ENCODE measurements around the gene RHEBL1.

DNA sequence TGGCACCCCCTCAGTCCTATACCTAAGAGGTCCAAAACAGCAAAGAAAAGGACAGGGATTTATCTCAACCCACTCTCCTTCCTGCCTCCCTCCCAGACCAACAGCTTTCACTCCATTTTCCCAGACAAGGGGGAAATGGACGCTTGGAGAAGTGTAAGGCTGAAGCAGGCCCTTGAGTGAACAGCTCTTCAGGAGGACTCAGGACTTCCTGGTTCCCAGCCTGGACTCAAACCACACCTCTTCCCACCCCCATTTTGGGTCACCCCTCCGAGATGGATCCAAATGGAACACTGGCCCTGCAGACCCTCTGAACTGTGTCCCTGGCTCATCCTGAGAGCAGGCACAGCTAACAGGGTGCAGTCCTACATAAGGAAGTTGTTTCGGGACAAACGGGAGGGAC lies 11.9 kb downstream of the RHEBL1 start:
- TF ChIP-seq, protein P1, sequence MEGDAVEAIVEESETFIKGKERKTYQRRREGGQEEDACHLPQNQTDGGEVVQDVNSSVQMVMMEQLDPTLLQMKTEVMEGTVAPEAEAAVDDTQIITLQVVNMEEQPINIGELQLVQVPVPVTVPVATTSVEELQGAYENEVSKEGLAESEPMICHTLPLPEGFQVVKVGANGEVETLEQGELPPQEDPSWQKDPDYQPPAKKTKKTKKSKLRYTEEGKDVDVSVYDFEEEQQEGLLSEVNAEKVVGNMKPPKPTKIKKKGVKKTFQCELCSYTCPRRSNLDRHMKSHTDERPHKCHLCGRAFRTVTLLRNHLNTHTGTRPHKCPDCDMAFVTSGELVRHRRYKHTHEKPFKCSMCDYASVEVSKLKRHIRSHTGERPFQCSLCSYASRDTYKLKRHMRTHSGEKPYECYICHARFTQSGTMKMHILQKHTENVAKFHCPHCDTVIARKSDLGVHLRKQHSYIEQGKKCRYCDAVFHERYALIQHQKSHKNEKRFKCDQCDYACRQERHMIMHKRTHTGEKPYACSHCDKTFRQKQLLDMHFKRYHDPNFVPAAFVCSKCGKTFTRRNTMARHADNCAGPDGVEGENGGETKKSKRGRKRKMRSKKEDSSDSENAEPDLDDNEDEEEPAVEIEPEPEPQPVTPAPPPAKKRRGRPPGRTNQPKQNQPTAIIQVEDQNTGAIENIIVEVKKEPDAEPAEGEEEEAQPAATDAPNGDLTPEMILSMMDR (conservative IDR thresholded peaks at IDR 0.05) = no peak
- TF ChIP-seq EZH2 (IDR thresholded peaks at IDR 0.05; ENCODE audit: low read depth) = no peak
